HS-27A (cell line): Measurements from ENCODE around the gene LGI4.

Source experiments
- DNase-seq: peaks from one replicate; pipeline ENCODE4 v3.0.0-alpha.2; 2012; ENCODE audit warnings: low read depth, missing footprints

Gene LGI4

DNA sequence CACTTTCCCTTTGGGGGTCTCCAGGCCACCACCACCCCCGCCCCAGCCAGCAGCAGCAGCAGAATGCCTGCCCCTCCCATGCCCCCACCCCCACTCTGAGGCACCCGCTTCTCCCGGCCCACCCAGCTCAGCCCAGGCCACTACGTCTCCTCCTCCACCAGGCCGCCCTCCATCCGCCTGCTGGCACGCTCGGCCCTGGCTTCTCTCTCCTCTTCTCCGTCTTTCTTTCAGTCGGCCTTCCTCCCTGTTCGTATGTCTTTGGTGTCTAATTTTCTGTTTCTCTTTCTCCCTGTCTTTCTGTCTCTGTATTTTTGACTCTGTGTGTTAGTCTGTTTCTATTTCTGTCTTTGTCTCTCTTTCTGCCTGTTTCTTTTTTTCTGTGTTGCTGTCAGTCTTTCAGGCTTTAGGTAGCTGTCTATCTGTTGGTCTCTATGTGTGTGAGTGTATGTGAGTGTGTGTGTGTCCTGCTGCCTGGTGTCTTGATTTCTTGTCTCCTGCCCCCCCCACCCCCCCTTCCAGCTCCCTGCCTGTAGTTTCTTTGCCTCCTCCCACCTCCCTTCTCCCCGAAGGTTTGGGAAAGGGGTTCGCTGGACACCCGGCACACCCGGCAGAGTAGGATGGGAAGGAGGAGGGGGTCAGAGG lies at the start of gene LGI4:
Gene LGI4 (minus strand): TSS at position 459 of the 642 bp plus-strand sequence. CDS start 379 bp downstream, at position 80.
- DNase-seq, result no peak

DNA sequence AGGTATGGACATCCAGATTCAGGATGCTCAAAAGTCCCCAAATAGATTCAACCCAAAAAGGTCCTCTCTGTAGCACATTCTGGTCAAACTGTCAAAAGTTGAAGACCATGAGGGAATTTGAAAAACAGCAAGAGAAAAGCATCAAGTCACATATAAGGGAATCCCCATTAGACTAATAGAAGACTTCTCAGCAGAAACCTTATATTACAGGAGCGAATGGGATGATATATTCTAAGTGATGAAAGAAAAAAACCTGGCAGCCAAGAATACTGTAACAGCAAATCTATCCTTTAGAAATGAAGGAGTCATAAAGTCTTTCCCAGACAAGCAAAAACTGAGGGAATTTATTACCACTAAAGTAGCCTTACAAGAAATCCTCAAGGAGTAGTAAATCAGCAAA lies 49.4 kb upstream of the LGI4 start:
- no peak for DNase-seq

DNA sequence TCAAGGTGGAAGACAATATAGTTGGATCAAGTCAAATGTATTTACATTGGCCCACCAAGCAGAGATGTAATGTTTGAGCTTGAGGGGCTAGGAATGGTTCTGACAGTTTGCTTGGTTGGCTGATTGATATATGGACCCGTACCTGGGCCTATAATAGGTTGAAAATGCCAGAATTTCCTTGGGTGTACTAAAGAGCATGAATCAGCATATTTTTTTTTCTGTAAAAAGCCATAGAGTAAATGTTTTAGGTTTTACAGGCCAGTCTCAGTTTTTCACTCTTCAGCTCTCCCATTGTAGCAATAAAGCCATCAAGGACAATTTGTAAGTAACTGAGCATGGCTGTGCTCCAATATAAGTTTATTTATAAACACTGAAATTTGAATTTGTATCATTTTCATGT lies 46.5 kb upstream of the LGI4 start:
- DNase-seq, result no peak

DNA sequence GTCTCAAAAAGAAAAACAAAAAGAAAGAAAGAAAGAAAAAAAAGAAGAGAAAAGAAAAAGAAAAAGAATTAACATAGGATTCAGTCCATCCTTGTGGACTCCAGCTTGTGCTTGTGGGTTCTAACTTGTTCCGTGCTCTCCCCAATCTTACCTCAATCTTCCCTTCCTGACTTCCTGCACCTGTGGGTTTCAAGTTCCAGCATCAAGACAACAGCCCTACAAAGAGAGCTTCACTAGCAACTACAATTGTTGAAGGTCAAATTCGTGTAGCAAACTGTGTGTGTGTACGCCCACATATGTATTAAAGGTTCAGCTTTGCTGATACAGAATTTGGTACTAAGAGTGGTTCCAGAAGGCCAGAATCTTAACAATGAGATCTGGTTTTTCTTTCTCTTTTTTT lies 45.0 kb upstream of the LGI4 start:
- DNase-seq, result no peak

DNA sequence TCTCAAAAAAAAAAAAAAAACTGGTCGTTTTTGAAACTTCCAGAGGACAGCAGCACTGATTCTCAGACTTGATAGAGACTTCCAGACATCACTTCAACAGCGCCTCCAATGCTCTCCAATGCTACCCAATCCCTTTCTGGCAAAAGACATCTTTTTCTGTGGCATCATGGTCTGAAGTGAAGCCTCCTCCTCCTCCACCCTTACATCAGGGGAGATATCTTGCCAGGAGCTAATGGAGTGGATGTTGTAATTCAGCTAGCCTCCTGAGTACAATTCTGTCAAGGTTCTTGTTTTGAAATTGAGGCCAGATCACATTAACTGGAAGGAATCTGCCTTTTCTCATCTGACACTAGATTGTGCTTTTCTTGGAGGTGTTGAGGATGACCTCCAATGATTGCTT lies 43.8 kb upstream of the LGI4 start:
- DNase-seq, result no peak

DNA sequence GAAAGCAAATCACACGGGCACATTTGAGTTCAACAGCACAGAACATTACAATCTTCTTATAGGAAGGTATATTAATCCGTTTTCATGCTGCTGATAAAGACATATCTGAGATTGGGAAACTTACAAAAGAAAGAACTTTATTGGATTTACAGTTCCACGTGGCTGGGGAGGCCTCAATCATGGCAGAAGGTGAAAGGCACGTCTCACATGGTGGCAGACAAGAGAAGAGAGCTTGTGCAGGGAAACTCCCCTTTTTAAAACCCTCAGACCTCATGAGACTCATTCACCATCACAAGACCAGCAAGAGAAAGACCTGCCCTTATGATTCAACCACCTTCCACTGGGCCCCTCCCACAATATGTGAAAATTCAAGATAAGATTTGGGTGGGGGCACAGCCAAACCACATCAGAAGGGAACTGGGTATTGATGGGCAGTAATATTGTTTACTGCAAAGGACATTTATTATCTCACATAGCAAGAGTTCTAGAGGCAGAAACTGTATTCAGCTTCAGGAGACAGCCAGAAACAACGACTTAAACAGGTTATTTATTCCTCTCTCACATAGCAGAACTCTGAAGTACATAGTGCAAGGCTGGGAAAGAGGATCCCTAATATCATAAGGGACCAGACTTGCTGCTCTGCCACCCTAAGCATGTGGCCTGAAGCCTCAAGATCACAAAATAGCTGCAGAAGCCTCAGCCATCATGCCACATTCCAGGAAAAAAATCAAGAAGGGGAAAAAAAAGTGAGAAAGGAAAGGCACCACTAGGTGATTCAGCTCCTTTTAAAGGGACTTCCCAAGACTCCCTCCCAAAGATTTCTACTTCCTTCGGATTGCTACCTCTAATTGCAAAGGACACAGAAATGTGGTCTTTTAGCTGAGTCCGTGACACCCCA lies 42.8 kb upstream of the LGI4 start:
- no peak for DNase-seq

DNA sequence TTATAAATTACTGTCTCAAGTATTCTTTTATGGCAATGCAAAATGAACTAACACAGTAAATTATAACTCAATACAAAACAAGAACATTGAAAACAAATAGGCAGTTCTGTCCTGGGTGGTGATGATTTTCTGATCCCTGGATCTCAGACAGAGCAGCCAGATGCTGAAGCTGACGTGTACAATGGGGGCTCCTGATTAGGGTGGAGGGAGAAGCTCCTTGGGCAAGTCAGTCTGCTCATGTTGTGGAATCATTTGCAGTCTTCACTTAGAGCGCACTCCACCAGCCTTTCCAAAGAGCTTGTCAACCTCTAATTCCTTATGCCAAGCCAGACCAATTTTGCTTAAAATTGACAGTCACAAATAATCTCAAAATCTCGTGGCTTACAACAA lies 41.3 kb upstream of the LGI4 start:
- no peak for DNase-seq

DNA sequence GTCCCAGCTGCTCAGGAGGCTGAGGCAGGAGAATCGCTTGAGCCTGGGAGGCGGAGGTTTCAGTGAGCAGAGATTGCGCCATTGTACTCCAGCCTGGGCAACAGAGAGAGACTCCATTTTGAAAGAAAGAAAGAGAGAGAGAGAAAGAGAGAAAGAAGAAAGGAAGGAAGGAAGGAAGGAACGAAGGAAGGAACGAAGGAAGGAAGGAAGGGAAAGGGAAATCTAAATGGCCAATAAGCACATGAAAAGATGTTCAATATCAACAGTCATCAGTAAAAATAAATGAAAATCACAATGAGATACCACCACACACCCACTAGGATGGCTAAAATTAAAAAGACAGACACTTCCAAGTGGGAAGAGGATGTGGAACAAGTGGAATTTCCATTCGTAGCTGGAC lies 39.4 kb upstream of the LGI4 start:
- DNase-seq, result no peak

DNA sequence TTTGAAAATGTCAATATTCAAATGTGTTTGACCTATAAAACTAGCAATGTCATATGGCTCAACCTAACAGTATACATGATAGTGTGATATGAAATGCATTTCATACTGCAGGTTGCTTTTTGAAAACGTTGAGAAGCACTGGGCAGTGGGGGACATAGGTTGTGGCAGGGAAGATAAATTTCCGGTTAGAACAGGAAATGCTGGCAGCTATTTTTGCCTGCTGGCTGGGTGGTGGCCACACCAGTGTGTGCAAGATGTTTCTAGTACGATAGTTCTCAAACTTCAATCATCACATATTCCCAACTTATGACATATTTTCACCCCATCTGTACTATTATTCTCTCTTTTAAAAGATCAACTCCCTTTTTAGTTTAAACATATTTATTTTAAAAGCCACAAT lies 36.9 kb upstream of the LGI4 start:
- DNase-seq, result no peak

DNA sequence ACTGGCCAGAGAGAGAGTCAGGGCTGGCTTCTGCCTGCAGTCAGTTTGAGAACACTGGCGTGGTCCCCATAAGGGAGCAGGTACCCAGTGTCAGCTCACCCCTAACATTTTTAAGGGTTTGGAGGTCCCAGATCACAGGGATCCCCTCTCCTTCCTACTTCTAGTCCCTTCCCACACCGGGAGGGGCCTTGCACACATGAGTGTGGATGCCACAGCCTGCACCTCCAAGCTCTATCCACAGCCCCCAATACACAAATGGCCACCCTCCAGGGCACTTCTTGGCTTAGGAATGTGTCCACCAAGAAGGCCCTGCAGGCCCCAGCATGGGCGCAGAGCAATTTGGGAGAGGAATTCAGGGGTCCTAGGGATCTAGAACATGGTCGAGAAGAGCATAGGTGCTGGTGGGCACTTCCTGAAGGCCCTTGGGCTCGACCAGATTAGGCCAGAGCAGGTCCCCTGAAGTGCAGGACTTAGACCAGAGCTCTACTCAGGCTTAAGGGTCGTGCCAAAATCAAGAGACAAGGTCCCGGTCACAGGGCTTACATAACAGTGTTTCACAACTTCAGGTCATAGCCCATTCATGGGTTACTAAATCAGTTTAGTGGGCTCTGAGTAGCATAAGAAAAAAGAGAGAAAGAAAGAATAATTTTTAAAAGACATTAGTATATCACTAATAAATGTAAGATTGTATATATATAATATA lies 35.7 kb upstream of the LGI4 start:
- DNase-seq, result no peak

DNA sequence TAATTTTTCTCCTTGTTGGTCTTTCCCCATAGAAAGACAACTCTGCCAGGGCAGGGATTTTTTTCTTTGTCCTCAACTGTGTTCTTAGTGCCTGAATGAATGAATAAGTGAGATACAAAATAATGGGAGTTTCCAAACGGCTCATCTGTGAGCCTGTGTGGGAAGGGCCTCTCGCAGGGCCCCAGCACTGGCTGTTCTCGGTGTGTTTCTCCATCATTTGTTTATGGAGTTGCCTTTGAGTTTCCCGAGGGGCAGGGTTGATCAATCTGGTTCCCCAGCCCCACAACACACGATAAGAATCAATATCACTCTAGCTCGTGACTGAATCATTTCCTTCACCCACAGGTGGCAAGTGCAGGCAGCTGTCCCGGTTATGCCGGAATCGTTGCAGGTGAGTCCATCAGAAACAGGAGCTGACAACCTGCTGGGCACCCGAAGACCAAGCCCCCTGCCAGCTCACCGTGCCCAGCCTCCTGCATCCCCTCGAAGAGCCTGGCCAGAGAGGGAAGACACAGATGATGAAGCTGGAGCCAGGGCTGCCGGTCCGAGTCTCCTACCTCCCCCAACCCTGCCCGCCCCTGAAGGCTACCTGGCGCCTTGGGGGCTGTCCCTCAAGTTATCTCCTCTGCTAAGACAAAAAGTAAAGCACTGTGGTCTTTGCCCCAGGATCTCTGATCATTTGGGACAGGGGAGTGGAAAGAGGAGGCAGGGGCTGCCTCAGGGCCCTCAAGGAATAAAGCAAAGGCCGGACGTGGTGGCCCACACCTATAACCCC lies 34.5 kb upstream of the LGI4 start:
- no peak for DNase-seq

DNA sequence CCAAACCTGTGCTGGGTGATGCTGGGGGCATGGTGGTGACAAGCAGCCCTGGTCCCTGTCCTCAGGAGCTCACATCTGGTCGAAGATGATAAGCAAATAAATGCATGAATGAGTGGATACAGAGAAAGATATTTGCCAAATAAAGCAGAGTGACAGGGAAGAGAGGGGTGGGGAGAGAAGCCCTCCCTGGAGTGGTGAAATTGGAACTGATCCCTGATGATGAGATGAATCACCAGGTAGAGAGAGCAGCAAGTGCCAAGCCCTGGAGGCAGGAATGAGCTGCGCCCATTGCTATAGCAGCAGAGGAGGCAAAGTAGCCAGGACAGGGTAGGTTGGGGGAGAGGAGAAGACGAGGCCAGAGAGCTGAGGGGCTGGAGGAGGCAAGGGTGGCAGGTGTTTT lies 33.3 kb upstream of the LGI4 start:
- no peak for DNase-seq

DNA sequence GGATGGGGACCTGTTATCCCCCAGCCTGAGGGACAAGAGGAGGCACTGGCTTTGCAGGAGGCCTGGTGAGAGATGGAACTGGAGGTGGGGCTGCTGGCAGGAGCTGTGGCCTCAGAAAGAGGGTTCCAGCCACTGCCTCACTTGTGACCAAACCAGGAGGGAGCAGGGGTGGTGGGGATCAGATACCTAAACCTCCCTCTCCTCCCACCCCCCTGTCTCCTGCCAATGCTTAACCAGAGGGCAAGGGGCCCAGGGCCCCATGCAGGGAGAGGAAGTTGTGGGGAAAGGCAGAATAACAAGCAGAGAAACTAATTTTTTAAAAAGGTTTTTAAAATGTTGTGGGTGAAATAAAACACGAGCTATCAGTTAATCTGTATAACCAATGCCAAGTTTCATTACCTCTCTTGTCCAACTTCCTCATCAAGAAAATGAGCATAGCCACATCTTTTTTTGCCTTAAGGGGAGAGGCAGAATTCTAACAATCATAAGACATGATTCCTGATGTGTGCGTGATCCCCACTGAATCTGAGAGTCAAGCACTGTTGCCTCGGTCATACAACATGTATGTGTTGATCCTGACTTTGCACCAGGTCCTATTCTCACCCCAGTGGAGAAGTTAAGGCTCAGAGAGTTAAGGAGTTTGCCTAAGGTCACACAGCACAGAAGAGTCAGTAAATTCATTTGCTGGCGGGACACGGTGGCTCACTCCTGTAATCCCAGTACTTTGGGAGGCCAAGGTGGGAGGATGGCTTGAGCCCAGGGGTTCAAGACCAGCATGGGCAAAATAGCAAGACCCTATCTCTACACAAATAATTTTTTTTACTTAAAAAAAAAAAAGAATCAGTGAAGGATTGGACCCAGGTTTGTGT lies 32.6 kb upstream of the LGI4 start:
- no peak for DNase-seq

DNA sequence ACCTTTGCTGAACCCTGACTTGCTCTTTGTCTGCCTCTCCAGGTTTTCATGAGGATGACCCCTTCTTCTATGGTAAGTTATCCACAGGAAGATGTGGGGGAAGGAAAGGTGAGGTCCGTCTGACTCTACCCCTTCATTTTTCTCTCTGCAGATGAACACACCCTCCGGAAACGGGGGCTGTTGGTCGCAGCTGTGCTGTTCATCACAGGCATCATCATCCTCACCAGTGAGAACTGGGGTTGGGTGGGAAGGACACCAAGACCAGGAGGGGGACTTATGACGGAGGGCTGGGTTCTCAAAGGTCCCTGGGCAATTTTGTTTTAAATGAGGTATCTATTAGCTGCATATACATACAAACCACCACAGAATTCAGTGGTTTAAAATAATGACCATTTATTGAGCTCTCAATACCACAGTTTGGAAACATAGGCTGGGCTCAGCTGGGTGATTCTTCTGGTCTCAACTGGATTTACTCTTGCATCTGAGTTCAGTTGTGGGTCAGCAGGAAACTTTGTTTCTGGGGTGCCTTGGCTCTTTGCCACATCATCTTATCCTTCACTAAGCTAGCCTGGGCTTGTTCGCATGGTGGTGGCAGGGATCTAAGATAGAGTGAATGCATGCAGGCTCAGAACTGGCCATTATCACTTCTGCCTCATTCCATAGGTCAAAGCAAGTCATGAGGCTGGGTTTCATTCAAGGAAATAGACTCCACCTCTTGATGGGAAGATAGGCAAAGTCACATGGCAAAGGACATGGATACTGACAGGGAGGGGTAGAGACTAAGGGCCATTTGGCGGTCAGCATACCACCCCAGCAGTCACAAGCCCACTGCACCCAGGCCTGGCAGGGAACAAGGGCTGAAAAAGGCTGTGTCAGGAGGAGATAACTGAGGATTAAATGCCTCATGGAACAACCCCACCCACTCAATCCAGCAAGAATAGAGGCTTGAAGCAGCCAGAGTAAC lies 31.5 kb upstream of the LGI4 start:
- DNase-seq, result no peak

DNA sequence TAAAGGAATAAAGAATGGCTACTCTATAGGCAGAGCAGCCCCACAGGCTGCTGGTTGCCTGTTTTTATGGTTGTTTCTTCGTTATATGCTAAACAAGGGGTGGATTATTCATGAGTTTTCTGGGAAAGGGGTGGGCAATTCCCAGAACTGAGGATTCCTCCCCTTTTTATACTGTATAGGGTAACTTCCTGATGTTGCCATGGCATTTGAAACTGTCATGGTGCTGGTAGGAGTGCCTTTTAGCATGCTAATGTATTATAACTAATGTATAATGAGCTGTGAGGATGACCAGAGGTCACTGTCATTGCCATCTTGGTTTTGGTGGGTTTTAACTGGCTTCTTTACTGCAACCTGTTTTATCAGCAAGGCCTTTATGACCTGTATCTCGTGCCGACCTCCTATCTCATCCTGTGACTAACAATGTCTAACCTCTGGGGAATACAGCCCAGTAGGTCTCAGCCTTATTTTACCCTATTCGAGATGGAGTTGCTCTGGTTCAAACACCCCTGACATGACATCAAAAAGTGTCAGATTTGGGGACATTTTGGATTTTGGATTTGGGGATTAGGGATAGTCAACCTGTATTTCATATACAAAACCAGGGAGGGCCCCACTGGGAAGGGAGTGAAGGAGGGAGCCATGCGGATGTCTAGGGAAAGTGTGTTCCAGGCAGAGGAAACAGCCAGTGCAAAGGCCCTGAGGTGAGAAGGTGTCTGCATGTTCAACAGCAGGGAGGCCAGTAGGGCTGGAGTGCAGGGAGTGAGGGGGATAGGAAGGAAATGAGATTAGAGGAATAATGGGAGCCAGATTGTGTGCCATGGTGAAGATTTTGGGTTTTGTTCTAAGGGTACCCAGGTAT lies 30.6 kb upstream of the LGI4 start:
- no peak for DNase-seq

DNA sequence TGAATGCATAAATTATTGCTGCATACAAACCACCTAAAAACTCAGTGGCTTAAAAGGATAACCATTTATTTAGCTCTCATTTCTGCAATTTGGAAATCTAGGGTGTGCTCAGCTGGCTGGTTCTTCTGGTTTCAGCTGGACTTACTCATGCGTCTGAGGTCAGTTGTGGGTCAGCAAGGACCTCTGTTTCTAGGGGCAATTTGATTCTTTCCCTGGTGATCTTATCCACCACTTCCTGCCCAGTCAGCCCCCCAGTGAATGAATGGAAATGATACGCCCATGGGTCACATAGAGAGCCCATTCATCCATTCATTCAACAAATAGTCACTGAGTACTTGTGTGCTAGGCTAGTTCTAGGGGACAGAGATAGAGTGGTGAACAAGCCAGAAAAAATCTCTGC lies 29.6 kb upstream of the LGI4 start:
- DNase-seq, result no peak

DNA sequence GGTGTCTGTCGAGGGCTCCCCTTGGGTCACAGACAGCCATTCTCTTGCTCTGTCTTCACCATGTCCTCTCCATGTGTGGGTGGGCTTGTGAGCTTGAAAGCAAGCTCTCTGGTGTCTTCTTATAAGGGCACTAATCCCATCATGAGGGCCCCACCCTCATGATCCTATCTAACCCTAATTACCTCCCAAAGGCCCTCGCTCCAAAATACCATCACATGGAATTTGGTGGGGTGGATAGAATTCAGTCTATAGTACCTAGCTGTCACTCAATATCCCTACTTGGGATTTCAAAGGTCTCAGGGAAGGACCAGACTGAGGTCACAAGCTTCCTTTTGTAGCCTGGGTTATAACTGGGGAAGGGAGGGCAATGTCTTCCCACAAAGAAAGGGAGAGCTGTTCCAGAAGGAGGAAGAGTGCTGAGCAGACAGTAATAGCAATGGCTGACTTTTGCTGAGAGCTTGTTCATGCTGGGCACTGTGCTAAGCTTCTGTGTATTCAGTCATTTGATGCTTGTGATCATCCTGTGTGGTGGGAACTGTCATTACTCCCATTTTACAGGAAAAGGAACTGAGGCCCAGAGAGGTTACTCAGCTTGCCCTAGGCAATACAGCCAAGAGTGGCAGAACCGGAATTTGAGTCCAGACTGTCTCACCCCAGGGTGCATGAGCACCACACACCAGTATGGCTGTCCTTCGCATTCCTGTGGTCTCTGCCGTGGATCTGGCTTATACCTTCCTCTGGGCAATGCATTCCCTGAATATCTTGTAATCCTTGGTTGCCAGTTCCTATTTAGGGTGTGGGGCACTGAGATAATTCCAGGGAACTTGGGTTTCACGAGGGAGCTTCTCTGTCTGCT lies 27.8 kb upstream of the LGI4 start:
- DNase-seq, result no peak

DNA sequence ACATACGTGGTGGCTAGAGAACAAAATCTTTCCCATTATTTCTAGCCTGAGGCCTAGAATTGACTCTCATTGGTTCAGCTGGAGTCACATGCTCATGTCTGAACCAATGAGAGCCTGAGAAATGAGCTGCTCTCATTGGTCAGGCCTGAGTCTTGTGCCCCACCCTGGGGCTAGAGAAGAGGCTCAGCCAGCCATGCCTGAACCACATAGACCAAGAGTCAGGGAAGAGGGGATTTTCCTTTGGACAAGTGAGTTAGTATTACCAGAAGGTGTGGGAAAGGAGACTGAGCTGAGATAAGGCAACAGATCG lies 26.5 kb upstream of the LGI4 start:
- DNase-seq, result no peak
